ENCODE data around the gene DNAH9. TPM values are rescaled to one million over a fixed set of nuclear protein-coding genes. Genes with fewer than 3 reads are reported as not detected.

DNAH9 gene
- total and polyA plus RNA-seq, 2 donors from 2014 or later: 3.7 to 6.9 TPM

DNA sequence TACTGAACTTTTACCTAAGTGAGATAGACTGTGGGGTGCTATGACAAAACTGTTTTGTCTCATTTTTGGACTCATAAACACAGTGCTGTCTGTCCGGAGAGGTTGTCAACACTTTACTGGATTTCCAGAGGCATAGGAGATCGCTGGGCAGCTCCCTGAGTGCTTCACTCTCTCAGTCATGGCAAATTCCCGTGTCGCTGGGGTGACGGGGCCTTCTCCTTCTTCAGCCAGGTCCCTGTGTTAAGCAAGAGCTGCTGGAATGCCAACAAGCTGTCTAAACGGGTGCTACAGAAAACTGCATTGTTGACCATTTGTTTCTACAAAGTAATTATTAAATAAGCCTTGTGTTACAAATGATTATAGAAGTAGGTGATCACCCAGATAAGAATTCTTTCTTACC, 141.6 kb downstream of the DNAH9 start:
- DNase-seq (no peak), FAIRE-seq (no peak)
- no peaks in the 10 kb centered on the region for H3K4me1 ChIP-seq (ENCODE audit: control insufficient read depth in 2 of 3, insufficient read depth in 2 of 3, low read depth in 1 of 3, low read length in 3 of 3)
- H3K27me3 ChIP-seq (ENCODE audit: control insufficient read depth, insufficient read depth, low read length): no peaks in the 10 kb centered on the region
- TF ChIP-seq CTCF (IDR thresholded peaks at IDR 0.05; ENCODE audit: borderline replicate concordance, extremely low read depth, insufficient read depth): no peak
- H3K9me3 ChIP-seq (ENCODE audit: control insufficient read depth in 2 of 3, insufficient read depth in 1 of 3, low read length in 3 of 3): no peaks in the 10 kb centered on the region
- H3K27ac ChIP-seq (ENCODE audit: low read depth in 2 of 2, low read length in 2 of 2): no peak overlapping the region
- H3K4me3 ChIP-seq (ENCODE audit: low read length in 3 of 3): no peak overlapping the region
- H3K36me3 ChIP-seq (ENCODE audit: control insufficient read depth in 2 of 3, insufficient read depth in 3 of 3, low read length in 3 of 3): no peaks in the 10 kb centered on the region
- no peak overlapping the region for H3K9ac ChIP-seq (ENCODE audit: low read length in 3 of 3)
- intact Hi-C loops (cut with DNase I): no loop called here

DNA sequence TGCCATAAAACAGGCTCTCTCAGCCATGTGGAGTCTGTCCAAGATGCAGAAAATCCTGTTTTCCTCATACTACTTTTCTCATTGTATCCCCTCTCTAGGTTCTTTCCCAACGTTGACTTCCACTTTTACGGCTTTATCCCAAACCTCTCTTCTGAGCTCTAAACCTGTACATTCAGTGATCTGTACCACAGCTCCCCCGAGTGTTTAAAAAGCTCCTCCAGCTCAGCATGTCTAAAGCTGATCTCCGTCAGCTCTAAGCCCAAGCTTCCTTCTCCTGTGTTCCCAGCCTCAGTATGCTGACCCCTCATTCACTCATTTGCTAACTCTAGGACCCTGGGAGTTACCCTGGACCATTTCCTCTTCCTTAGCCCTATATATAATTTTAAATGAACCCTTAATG, 144.6 kb downstream of the DNAH9 start:
- no peaks in the 10 kb centered on the region for H3K27me3 ChIP-seq (ENCODE audit: control insufficient read depth, insufficient read depth, low read length)

DNA sequence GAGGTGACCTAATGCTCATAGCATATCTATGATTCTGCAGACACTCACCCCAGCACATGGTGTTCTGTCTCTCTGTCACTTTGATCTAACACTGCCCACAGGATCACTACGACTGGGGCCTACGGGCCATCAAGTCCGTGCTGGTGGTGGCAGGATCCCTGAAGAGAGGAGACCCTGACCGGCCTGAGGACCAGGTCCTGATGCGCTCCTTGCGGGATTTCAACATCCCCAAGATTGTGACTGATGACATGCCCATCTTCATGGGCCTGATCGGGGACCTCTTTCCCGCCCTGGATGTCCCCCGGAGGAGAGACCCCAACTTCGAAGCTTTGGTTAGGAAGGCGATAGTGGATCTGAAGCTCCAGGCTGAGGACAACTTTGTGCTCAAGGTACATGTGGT, 146.4 kb downstream of the DNAH9 start:
- no peak for FAIRE-seq
- intact Hi-C loops (cut with DNase I): no loop called here

More for the DNA sequence above, 144.6 kb downstream of the DNAH9 start:
- DNase-seq (peak in 1 of 5 donors; percentile 27), FAIRE-seq (no peak)
- Histone ChIP-seq H3K36me3 (ENCODE audit: control insufficient read depth in 2 of 3, insufficient read depth in 3 of 3, low read length in 3 of 3) (no peaks in the 10 kb centered on the region), H3K4me3 (ENCODE audit: low read length in 3 of 3) (no peak overlapping the region), H3K9ac (ENCODE audit: low read length in 3 of 3) (no peak overlapping the region), H3K4me1 (ENCODE audit: control insufficient read depth in 2 of 3, insufficient read depth in 2 of 3, low read depth in 1 of 3, low read length in 3 of 3) (no peaks in the 10 kb centered on the region), H3K9me3 (ENCODE audit: control insufficient read depth in 2 of 3, insufficient read depth in 1 of 3, low read length in 3 of 3) (no peaks in the 10 kb centered on the region), H3K27ac (ENCODE audit: low read depth in 2 of 2, low read length in 2 of 2) (no peak overlapping the region)
- TF ChIP-seq CTCF (IDR thresholded peaks at IDR 0.05; ENCODE audit: borderline replicate concordance, extremely low read depth, insufficient read depth): no peak
- intact Hi-C loops (cut with DNase I): no loop called here

More for the DNA sequence above, 146.4 kb downstream of the DNAH9 start:
- Histone ChIP-seq H3K9ac (ENCODE audit: low read length in 3 of 3) (no peak overlapping the region), H3K36me3 (ENCODE audit: control insufficient read depth in 2 of 3, insufficient read depth in 3 of 3, low read length in 3 of 3) (no peaks in the 10 kb centered on the region), H3K27me3 (ENCODE audit: control insufficient read depth, insufficient read depth, low read length) (no peaks in the 10 kb centered on the region), H3K4me1 (ENCODE audit: control insufficient read depth in 2 of 3, insufficient read depth in 2 of 3, low read depth in 1 of 3, low read length in 3 of 3) (no peaks in the 10 kb centered on the region), H3K9me3 (ENCODE audit: control insufficient read depth in 2 of 3, insufficient read depth in 1 of 3, low read length in 3 of 3) (no peaks in the 10 kb centered on the region), H3K4me3 (ENCODE audit: low read length in 3 of 3) (no peak overlapping the region), H3K27ac (ENCODE audit: low read depth in 2 of 2, low read length in 2 of 2) (no peak overlapping the region)
- DNase-seq: no peak
- TF ChIP-seq CTCF (IDR thresholded peaks at IDR 0.05; ENCODE audit: borderline replicate concordance, extremely low read depth, insufficient read depth): no peak
